NAMALWA (cell line): Measurements from ENCODE around the gene CAMK2A.

Source experiments
- DNase-seq: peaks from one replicate; pipeline ENCODE4 v3.0.0-alpha.2; 2015; ENCODE audit warnings: low spot score

The CAMK2A gene

DNA sequence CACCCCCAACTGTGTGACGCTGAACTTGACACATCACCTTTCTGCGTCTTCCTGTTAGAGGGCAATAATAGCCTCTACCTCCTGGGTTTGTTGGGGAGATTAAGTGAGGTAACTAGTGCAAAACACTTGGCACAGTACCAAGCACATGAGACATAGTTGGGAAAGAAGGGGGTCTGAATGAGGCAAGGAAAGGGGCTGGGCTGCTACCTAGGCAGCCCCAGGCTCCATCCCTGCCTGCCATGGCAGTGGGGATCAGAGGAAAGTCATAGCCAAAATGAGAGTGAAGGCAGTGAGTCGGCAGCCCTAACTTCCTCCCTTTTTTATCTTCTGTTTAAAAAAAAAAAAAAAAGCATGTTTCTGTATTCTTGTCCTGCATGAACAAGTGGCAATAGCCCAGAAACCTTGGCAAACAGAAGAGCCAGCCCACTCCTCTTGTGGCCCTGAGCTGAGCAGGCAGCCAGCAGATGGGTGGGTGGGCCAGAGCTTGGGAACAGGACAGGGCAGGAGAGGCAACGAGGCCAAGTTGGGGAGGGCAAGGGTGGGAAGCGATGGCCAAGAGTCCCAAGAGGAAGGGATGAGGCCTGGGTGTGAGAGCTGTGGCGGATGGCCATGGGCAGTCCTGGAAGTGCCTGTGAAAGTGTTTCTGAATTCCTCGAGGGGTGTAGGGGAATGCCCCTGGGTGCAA is 11.4 kb downstream of the CAMK2A start:
- DNase-seq, result no peak

DNA sequence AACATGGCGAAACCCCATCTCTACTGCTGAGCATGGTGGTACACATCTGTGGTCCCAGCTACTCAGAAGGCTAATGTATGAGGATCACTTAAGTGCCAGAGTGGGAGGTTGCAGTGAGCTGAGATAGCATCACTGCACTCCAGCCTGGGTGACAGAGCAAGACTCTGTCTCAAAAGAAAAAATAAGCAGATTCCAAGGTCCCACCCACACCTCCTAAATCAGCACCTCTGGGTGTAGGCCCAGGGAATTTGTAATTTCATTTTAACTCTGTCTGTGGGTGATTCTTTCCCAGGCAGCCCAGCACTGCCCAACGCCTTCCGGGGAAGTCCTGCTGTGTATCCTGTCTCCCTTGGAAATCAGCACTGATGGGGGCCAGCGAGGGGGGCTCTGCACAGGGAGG is 12.5 kb downstream of the CAMK2A start:
- no peak for DNase-seq

DNA sequence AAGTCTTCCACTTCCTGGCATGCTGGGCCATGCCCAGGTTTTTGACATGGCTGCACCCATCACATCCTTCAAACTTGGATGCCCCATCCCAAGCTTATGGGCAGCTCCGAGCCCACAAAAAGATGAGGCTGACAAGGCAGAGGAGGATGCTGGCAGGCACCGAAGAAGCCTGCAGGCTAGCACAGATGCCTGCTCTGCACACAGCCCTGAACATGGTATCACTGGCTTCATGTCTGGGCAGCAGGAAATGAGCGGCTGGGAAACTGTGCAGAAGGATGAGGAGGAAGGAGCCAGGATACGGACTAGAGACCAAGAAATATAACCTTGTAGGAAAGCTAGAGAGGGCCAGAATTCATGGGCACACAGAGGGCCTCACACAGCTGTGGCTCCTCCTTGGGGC is 14.8 kb downstream of the CAMK2A start:
- no peak for DNase-seq

DNA sequence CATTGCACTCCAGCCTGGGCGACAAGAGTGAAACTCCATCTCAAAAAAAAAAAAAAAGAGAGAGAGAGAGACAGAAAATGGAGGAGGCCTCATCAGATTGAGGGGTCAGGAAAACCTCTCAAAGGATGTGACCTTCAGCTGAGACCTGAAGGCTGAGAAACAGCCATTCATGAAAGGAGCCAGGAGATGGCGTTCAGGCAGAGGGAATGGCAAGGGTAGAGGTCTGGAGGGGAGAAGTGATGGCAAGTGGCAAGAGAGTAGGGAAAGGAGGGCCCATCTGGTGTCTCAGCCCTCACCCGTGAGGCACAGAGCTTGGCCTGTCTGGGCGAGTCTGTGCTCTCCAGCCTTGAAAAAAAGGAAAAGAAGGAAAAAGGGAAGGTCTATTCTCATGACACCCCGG is 17.0 kb downstream of the CAMK2A start:
- DNase-seq, result peak; percentile 46

DNA sequence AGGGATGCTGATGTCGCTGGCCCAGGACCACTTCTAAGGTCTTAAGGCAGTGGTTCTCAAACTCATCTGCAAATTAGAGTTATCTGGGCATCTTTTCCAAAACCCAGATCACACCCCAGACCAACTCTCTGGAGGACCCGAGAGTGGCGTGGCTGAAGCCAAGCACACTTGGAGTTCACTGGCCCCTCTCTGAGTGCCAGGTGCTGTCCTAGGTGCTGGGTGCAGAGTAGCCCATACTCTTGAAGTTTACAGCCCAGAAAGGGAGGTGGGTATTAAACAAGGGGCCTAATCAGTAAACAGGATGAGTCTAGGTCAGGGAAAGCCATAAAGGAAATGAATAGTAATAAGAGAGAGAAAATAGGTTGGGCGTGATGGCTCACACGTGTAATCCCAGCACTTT is 17.6 kb downstream of the CAMK2A start:
- no peak for DNase-seq

DNA sequence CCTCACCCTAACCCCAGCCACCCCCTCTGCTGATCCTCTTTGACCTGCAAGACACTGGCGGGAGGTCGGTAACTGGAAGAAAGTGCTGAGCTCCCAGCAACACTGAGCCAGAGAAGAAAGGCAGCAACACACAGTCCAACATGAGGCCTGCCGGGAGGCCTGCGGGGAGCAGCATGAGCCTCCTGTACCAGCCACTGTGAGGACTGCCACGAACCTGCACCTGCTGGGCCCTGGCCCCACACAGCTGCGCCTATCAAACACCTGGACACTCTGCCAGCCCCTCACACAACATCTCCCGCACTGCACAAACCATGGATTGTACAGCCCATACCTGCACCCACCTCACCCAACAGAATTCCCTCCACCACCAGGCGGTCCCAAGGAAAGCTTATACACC is 18.3 kb downstream of the CAMK2A start:
- DNase-seq, result no peak

DNA sequence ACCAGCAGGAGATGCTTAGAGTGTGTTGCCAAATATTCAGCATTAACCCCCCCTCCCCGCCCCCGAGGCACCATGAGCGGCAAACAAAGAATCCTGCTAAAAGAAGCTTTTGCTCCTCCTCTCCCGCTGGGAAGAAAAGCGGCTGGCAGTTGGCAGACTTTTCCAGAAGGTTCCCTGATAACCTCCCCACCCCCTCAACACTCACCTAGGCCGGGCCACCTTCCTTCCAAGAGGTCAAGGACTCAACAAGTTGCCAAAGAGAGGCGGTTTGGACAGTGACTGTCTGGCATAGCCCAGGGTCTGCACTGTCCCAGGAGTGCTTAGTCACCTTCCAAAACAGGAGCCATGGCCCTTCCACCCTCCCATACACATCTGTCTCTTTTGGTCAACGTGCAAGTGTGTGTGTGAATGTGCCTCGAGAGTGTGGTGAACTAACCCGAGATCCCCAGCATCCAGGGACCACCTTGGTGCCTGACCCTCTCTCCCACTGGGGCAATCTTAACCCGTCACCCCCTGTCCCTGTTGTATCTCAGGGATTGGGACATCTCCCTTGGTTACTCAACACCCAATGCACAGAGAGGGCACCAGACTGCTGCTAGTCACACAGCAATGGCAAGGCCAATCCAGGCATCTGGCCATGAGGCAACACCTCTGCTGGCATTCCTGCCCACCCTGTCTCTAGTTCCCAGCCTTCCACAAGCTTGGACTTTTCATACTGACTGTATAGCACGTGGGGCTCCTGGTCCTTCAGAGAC is 18.9 kb downstream of the CAMK2A start:
- no peak for DNase-seq

DNA sequence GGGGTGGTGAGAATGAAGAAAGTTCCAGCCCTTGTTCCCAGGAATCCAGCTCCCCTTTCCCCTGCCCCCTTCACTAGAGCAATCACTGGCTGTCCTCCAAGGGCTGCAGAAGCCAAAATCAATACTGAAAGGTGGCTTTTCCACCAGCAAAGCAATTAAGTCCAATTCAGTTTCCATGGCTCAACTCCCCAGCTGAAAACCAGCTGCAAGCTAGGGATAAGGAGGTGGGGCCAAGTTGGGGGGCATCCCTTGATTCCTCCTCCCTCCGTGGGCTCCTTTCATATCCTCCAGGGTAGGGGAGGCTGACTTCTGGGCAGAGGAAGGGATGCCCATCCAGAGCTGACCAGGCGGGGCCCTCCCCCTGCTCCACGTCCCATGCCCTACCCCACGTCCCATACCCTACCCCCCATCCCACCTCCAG is 22.7 kb downstream of the CAMK2A start:
- DNase-seq, result no peak

DNA sequence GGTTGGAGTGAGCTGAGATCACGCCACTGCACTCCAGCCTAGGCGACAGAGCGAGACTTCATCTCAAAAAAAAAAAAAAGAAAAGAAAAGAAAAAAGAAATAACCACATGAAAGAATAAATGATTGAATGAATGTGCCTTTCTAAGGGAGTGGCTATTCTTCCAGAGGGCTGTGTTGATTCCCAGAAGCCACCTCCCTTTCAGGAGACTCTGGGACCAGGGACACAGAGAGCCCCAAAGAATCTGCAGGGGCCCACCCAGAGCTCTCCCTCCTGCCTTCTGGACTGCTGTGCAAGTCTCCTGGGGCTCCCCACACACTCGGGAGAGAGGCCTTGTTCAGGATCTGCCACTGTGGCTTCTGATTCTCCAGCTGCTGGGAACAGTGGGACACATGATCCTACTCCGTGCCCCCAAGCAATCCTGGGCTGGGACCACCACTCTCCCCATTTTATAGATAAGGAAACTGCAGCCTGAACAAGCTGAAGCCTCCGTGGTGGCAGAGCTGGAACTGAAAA is 23.6 kb downstream of the CAMK2A start:
- no peak for DNase-seq

DNA sequence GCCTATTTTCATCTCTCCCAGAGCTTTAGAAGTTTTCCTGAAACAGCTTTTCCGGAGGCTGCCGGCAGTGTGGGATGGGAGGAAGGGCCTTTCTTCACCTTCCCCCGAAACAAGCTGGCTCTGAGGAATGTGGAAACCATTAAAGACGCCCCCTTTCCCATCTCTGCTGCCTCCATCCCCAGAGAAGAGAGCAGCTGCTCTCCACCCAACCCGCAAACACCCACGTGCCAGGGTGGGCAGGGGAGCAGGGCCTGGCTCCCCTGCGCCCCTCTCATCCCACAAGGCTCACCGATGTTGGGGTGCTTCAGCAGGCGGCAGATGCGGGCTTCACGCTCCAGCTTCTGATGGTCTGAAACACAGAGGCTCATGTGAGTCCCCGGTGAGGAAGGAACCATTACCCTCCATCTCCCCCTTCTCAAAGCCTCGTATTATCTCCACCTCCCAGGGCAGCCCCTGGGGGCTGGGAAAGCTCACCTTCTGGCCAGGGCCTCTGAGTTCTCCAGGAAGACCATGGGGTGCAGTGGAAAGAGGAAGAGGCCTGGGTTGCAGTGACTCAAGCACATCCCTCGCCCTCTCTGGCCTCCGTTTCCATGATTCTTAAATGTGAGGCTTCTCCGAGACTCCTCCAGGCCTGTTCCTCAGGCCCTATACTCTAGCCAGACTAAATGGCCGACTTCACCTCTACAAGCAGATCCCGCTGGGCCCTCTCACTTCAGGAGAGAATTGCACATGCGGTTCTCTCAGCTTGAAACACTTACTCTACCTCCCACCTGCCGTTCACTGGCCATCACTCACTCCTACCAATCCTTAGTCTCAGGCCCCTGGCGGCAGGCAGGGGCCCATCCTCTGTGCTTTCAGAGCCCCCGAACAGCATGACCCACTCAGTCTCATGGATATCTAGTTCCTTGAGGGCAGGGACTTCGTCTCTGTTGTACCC is 24.6 kb downstream of the CAMK2A start:
- DNase-seq, result no peak

DNA sequence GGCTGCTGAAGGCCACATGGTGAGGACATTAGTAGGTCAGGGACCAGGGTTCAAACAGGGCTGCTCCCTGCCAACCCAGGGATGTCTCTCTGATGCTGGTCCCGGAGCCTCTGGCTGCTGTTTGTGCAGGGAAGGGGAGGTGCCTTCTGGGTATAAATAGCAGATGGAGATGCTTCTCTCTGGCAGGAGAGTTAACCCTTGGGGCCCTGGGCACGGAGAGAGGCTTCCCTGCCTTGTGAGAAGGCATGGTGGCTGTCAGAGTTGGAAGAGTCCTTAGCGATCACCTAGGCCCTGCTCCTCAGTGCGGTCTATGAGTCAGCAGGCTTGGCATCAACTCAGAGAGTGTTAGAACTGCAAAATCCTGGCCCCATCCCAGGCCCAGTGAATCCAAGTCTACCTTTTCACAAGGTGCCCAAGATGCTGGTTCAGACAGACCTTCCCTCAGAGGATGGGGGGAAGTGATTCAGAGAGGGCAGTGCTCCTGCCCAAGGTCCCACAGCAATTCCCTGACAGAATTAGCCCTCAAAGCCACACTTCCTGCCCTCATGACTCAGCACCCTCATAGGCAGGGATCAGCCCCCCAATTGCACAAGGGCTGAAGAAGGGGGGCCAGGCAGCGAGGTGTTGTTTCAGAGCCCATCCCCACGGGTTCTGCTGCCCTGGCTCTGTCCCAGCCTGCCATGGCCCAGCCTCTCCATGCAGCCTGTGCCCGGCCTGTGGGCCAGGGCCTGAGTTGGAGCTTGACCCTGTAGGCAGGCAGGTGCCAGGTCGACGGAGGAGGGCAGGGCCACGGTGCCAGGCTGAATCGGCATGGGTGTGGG is 25.6 kb downstream of the CAMK2A start:
- DNase-seq, result no peak

DNA sequence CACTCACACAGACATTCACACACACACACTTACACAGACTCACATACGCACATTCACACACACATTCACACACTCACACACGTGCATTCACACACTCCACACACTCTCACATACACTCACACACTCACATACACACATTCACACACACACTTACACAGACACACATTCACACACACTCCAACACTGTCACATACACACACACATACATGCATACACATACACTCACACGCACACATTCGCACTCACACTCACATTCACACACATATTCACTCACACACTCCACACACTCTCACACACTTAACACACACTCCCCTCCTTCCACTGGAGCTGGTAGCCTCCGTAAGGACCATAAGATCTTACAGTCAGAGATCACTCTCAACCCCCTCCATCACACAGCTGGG is 26.2 kb downstream of the CAMK2A start:
- DNase-seq, result no peak

DNA sequence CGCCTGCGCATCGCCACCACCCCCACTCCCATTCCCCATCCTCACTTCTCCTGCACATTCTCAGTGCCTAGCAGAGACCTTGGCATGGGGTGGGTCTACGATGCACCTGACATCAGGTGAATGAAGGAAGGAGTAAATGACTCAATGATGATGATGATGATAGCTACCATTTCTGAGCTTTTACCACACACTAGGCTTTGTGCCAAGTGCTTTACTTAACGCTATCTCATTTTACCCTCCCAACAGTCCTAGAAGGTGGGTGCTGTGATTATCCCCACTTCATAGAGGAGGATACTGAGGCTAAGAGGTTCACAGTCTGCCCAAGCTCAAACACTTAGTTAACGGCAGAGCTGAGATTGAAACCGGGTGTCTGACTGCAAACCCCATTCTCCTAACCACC is 27.1 kb downstream of the CAMK2A start:
- DNase-seq, result no peak

DNA sequence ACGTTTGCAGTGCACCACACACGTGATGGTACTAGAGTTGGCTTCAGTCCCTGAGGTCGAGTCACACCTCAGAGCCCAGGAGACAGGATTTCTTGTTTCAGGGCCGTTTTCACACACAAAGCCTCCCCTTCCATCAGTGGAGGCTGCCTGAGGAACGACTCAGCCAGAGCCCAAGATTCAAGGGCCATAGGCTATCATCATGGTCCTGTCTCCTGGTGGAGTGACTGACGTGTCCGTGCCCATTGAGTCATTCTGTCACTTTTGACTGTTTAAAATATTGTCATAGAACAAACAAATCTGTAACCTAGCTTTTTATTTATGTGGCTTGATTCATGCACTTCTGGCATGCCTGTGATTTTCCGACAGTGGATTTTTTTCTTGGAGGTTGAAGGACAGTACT is 28.3 kb downstream of the CAMK2A start:
- DNase-seq, result no peak

DNA sequence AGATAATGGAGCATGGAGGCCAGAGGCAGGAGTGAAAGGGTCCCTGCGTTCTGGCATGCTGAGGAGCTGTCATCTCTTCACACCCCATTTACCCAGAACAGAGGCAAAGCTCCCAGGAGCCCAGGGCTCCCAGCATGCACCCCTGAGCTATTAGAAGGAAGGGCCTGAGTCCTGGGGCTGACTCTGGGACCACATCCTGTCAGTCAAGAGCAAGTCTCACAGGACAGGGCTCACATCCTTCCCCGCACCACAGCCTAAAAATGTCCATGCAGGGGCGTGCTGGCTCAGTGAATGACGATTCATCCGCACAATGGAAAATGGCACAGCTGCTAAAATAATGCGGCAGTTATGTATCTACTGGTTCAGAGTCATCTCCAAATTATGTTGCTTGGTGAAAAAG is 31.4 kb downstream of the CAMK2A start:
- DNase-seq, result peak; percentile 13

DNA sequence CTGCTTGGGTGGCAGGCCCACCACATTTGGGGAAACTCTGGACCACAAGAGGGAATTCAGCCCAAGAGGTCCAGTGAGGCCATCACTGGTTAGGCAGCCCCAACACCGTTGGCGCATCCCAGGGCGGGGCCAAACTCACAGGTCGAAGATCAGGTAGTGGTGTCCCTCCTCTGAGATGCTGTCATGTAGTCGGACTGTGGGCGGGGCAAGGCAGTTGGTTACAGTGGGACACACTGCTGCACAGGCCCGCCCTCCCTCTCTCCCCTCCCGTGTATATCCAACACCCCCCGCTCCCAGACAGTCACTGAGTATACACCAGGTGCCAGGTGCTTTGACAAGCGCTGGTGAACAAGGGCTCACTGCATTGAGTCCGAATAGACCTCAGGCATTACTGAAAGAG is 32.1 kb downstream of the CAMK2A start:
- no peak for DNase-seq

DNA sequence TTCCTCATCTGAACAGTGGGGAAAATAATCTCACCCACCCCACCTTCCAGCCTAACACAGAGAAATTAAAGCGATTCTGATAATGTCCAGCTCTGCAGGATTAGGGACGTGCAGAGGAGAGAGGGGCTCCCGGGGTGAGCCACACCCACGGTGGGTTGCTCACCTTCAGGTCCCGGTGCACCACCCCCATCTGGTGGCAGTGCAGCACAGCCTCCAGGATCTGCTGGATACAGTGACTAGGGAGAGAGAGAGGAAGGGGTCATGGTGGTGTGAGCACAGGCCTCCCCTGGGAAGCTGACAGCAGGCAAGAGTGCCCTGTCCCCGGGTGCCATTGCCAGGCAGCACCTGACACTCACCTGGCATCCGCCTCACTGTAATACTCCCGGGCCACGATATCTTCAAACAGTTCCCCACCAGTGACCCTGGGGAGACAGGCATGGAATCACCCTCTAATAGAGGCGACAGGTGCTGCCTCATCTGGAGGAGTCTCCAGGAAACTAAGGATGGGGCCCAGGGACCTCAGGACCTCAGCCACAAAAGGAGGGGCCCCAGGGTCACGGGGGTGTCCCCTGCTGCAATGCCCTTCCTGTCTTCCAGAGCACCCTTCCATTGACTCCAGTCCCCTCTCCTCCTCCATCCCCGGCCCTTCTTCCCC is 33.0 kb downstream of the CAMK2A start:
- no peak for DNase-seq

DNA sequence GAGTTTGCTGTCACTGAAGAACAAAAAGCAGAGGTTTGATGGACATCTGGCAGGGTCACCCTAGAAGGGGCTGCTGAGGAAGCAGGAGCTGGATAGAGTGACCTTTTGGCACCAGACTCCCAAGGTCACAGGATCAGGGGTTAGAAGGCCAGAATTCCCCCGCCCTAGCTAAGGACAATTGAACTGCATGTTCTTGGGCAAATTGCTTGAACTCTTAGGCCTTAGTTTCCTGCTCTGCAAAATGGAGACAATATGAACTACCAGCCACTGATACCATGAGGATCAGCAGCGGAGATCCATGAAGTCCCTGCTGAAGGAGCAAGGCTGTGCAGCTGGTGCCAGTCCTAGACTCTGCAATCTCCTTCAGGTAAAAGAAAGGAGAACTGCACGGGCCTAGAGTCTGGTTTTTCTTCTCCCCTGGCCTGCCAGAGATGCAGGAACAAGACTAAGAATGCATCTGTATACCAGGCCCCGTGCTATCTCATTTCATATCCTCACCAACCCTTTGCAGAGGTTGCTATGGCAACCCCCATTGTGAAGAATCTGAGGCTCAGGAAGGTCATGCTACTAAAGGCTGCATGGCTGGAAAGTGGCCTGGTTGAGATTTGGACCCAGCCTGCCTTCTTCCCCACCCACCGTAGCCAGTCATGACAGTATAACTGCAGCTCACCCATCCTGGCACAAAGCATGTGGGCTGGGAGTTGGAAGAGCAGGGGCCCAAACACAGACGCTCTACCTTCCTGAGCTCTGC is 33.7 kb downstream of the CAMK2A start:
- DNase-seq, result no peak

DNA sequence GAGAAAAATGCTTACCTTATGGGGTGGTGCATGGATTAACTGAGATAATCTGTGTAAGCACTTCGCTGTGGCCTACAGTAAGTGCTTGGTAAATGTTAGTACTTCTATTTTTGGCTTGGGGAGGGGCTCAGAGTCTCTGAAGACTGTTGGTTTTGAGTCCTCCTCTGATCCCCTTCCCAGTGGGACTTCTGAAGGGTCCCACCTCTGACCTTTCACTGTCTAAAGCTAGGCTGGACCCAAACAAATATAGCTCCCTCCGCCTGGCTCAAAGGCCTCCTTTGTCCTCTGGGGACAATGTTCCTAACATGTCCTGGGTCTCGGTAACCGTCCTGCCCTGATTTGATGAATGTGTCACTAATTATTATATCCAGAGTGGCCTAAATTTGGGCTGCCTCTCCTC is 34.8 kb downstream of the CAMK2A start:
- no peak for DNase-seq

DNA sequence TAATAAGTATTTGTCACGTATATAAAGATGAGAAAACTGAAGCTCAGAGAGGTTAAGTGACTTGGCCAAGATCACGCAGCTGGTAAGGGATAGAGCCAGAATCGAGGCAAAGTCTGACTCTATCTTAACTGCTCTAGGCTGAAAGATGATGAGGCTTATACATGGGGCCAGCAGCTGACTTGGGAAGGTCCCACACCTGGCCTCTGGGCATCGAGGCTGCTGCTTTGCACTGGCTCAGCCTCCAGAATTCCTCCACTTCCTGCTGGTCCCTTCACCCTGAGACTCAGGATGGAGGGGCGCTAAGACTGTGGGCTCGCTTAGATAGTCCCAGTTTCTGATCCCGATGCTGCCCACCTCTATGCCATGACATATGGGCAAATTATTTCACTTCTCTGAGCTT is 35.2 kb downstream of the CAMK2A start:
- DNase-seq, result no peak
